Tibial artery (tissue), 4 donors: Measurements from ENCODE around the gene PRPF19.
A peak's percentile ranks its signal among the peaks of the same experiment; 100 is the strongest.

Source experiments
- DNase-seq, 2 donors: peaks; one replicate each; pipeline ENCODE4 v3.0.0-alpha.2; 2019
- H3K27ac ChIP-seq, 2 donors: fragments of 200-600 bp; sonication (generic) in 1 of 2; 1 replicate in 1 of 2; 2 replicates in 1 of 2; pipeline ENCODE4 v1.5.1; 2018 to 2019; ENCODE audit warnings: mild to moderate bottlenecking in 1 of 2
- H3K27me3 ChIP-seq, 2 donors: fragments of 200-600 bp; sonication (generic) in 1 of 2; one replicate each; pipeline versions ENCODE4 v1.5.1 to v1.6.0; 2016 to 2019
- H3K36me3 ChIP-seq, 3 donors: fragments of 200-600 bp; sonication (generic) in 2 of 3; one replicate each; pipeline ENCODE4 v1.5.1; 2016 to 2019; ENCODE audit warnings: mild to moderate bottlenecking in 2 of 3
- H3K4me1 ChIP-seq, 4 donors: fragments of 200-600 bp; sonication (generic) in 2 of 4; 1 replicate in 3 of 4; 2 replicates in 1 of 4; pipeline ENCODE4 v1.5.1; 2016 to 2019
- H3K4me3 ChIP-seq, 2 donors: fragments of 200-600 bp; sonication (generic) in 1 of 2; 1 replicate in 1 of 2; 2 replicates in 1 of 2; pipeline ENCODE4 v1.5.1; 2018 to 2019; ENCODE audit warnings: mild to moderate bottlenecking in 2 of 2
- H3K9me3 ChIP-seq, 3 donors: fragments of 200-600 bp; sonication (generic) in 1 of 3; one replicate each; pipeline ENCODE4 v1.5.1; 2016 to 2019
- intact Hi-C: fragments of 100-400 bp; cut with DNase I; formaldehyde crosslinking; loops from one replicate; pipeline ENCODE4 v1.15.0; 2023; ENCODE audit warnings: low total_unique reads
- TF ChIP-seq, protein P1 (sequence below), 2 experiments: fragments of 200-600 bp in 1 of 2; fragments of 450-650 bp in 1 of 2; IDR thresholded peaks; one replicate each; pipeline ENCODE4 v1.5.1; 2017 to 2019; ENCODE audit warnings: antibody characterized with exemption in 2 of 2, mild to moderate bottlenecking in 1 of 2, moderate library complexity in 1 of 2

The PRPF19 gene

GRCh38 chr11:60844045-60844869, 62.1 kb downstream of the PRPF19 start:
- TF ChIP-seq, protein P1, sequence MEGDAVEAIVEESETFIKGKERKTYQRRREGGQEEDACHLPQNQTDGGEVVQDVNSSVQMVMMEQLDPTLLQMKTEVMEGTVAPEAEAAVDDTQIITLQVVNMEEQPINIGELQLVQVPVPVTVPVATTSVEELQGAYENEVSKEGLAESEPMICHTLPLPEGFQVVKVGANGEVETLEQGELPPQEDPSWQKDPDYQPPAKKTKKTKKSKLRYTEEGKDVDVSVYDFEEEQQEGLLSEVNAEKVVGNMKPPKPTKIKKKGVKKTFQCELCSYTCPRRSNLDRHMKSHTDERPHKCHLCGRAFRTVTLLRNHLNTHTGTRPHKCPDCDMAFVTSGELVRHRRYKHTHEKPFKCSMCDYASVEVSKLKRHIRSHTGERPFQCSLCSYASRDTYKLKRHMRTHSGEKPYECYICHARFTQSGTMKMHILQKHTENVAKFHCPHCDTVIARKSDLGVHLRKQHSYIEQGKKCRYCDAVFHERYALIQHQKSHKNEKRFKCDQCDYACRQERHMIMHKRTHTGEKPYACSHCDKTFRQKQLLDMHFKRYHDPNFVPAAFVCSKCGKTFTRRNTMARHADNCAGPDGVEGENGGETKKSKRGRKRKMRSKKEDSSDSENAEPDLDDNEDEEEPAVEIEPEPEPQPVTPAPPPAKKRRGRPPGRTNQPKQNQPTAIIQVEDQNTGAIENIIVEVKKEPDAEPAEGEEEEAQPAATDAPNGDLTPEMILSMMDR (IDR thresholded peaks at IDR 0.05), result no peak
- Histone ChIP-seq H3K4me3 (peak overlapping the region in 1 of 2 donors; percentile 72), H3K27ac (no peak overlapping the region), H3K9me3 (no peaks in the 10 kb centered on the region), H3K4me1 (peaks cover 0 to 39% (median 34%) of the 10 kb centered on the region in 4 donors), H3K36me3 (peaks cover 4 to 35% (median 22%) of the 10 kb centered on the region in 3 donors), H3K27me3 (no peaks in the 10 kb centered on the region)
- intact Hi-C loops, result no loop called here
- DNase-seq, result no peak

- Histone ChIP-seq H3K4me3 (peak overlapping the region; percentile 72), H3K27me3 (no peaks in the 10 kb centered on the region), H3K36me3 (peaks cover 0 to 22% (median 8%) of the 10 kb centered on the region in 3 donors), H3K4me1 (peaks cover 0 to 39% (median 34%) of the 10 kb centered on the region in 4 donors), H3K9me3 (no peaks in the 10 kb centered on the region), H3K27ac (peak overlapping the region; percentile 72 to 76)
- TF ChIP-seq, protein P1 (IDR thresholded peaks at IDR 0.05), result no peak
- intact Hi-C loops, result no loop called here
- DNase-seq, result no peak
Observed at GRCh38 chr11:60842668-60843600, 63.5 kb downstream of the PRPF19 start.

- H3K36me3 ChIP-seq, result peaks cover 0 to 13% (median 0%) of the 10 kb centered on the region in 3 donors
- peaks cover 0 to 39% (median 34%) of the 10 kb centered on the region in 4 donors for H3K4me1 ChIP-seq
- H3K27ac ChIP-seq, result peak within 1 kb of the TSS; percentile 72 to 76
- peak within 1 kb of the TSS; percentile 72 for H3K4me3 ChIP-seq
- TF ChIP-seq, protein P1 (IDR thresholded peaks at IDR 0.05), result peak in 1 of 2 experiments; percentile 8
- H3K9me3 ChIP-seq, result no peaks in the 10 kb centered on the region
- H3K27me3 ChIP-seq, result no peaks in the 10 kb centered on the region
- DNase-seq, result peak; percentile 98 to 99
- intact Hi-C loops, result no loop called here
Observed at GRCh38 chr11:60841797-60842667, 64.4 kb downstream of the PRPF19 start, which contains the start of gene CCDC86. CCDC86 (plus strand) TSS chr11:60842113; CDS start chr11:60842125, 12 bp downstream.
